ENCODE results near the gene RNF223. TPM values are rescaled to one million over a fixed set of nuclear protein-coding genes. Genes with fewer than 3 reads are reported as not detected.
"Not testable (repeated sequence)": the region's sequence is repeated elsewhere in the genome, so short reads cannot be mapped to it uniquely, and the experiment has no call there.

RNF223 gene
- total and polyA plus RNA-seq, 2 of the 13 experiments (the other 11 are each of a cell fraction or from before 2014, with no cell fraction given): 0.03 TPM; not detected in 1

GRCh38 chr1:1098681-1099421, 24.7 kb upstream of the RNF223 start:
- 95% methylated on average over 18 of the region's 18 CpGs for WGBS (ENCODE audit: low lambda C conversion rate)
- TF ChIP-seq THYN1 (CRISPR knock-in tag; IDR thresholded peaks at IDR 0.05; ENCODE audit: borderline replicate concordance, low read depth) (no peak), PRDM15 (CRISPR knock-in tag; IDR thresholded peaks at IDR 0.05) (no peak), KLF6 (CRISPR knock-in tag; IDR thresholded peaks at IDR 0.05) (no peak), NFKB2 (CRISPR knock-in tag; IDR thresholded peaks at IDR 0.05; ENCODE audit: borderline replicate concordance) (no peak), ZNF24 (IDR thresholded peaks at IDR 0.05) (no peak), ZBTB21 (CRISPR knock-in tag; IDR thresholded peaks at IDR 0.05) (no peak), HNF4G (IDR thresholded peaks at IDR 0.05; ENCODE audit: borderline replicate concordance, low read depth, low read length) (no peak), HNF4G (CRISPR knock-in tag; IDR thresholded peaks at IDR 0.05; ENCODE audit: borderline replicate concordance, low read depth) (no peak), MLLT10 (CRISPR knock-in tag; IDR thresholded peaks at IDR 0.05) (no peak), RBFOX2 (IDR thresholded peaks at IDR 0.05; ENCODE audit: low read depth, low read length) (no peak), ARID3A (IDR thresholded peaks at IDR 0.05; ENCODE audit: low read depth, low read length) (no peak), ZMAT5 (CRISPR knock-in tag; IDR thresholded peaks at IDR 0.05; ENCODE audit: borderline replicate concordance, low read depth) (no peak)
- H3K9me3 ChIP-seq (ENCODE audit: low read length): no peaks in the 10 kb centered on the region
- ATAC-seq: no peak
- ChIA-PET CTCF (ENCODE audit: low intra/inter-chr PET ratio, low total read pairs) (no interaction called here), POLR2A (no interaction called here)
- no TSS peak for BruUV-seq (replicated peaks)
- intact Hi-C loops (cut with micrococcal nuclease; ENCODE audit: unreplicated experiment) (no loop called here), in situ Hi-C loops (cut with HindIII; ENCODE audit: extremely low pct_ligation_motif_present, low pct_unique_long_range_greater_than_20kb) (no loop called here)
- no peak overlapping the region for H3K27ac ChIP-seq (ENCODE audit: extremely low read length, insufficient read depth, low read length)
- no peak overlapping the region for H2AFZ ChIP-seq (ENCODE audit: low read length)
- no peaks in the 10 kb centered on the region for H3K36me3 ChIP-seq (replicated peaks in 1 of 2; ENCODE audit: control insufficient read depth in 1 of 2, insufficient read depth in 2 of 2, low read length in 2 of 2)
- no peaks in the 10 kb centered on the region for H3K79me2 ChIP-seq (ENCODE audit: insufficient read depth, low read length)
- H3K9ac ChIP-seq (ENCODE audit: insufficient read depth, low read depth, low read length): no peak overlapping the region
- H3K27me3 ChIP-seq (ENCODE audit: control insufficient read depth in 1 of 2, insufficient read depth in 2 of 2, low read length in 2 of 2): no peaks in the 10 kb centered on the region; a peak in 1 of 5 replicates
- no peak for FAIRE-seq
- peaks cover 10% of the 10 kb centered on the region for H3K4me1 ChIP-seq (ENCODE audit: insufficient read depth, low read length)
- no peak for DNase-seq (ENCODE audit: low spot score)
- no peaks in the 10 kb centered on the region for H4K20me1 ChIP-seq (ENCODE audit: insufficient read depth, low read length)
- no peak overlapping the region for H3K4me3 ChIP-seq (replicated peaks in 1 of 3; ENCODE audit: insufficient read depth in 1 of 3, low read depth in 2 of 3, low read length in 3 of 3)
- H3K4me2 ChIP-seq (ENCODE audit: low read depth, low read length): no peak overlapping the region

GRCh38 chr1:1096136-1096535, 22.0 kb upstream of the RNF223 start:
- BruUV-seq (replicated peaks); H3K27me3 ChIP-seq (ENCODE audit: control insufficient read depth in 1 of 2, insufficient read depth in 2 of 2, low read length in 2 of 2); in situ Hi-C loops (cut with HindIII; ENCODE audit: extremely low pct_ligation_motif_present, low pct_unique_long_range_greater_than_20kb); H3K9ac ChIP-seq (ENCODE audit: insufficient read depth, low read depth, low read length); H3K79me2 ChIP-seq (ENCODE audit: insufficient read depth, low read length); H3K27ac ChIP-seq (ENCODE audit: extremely low read length, insufficient read depth, low read length); H4K20me1 ChIP-seq (ENCODE audit: insufficient read depth, low read length); DNase-seq (ENCODE audit: low spot score); ATAC-seq; H3K4me3 ChIP-seq (replicated peaks in 1 of 3; ENCODE audit: insufficient read depth in 1 of 3, low read depth in 2 of 3, low read length in 3 of 3); H3K4me2 ChIP-seq (ENCODE audit: low read depth, low read length); H2AFZ ChIP-seq (ENCODE audit: low read length); intact Hi-C loops (cut with micrococcal nuclease; ENCODE audit: unreplicated experiment); H3K36me3 ChIP-seq (replicated peaks in 1 of 2; ENCODE audit: control insufficient read depth in 1 of 2, insufficient read depth in 2 of 2, low read length in 2 of 2); H3K9me3 ChIP-seq (ENCODE audit: low read length); POLR2A ChIA-PET; FAIRE-seq; H3K4me1 ChIP-seq (ENCODE audit: insufficient read depth, low read length); CTCF ChIA-PET (ENCODE audit: low intra/inter-chr PET ratio, low total read pairs): not testable (repeated sequence)
- whole genome bisulfite sequencing (ENCODE audit: low lambda C conversion rate): 91% methylated on average over 5 of the region's 5 CpGs

Data from HepG2 (cell line).